HepG2 (cell line): ENCODE data around the gene TIMELESS. TPM values are rescaled to one million over a fixed set of nuclear protein-coding genes. Genes with fewer than 3 reads are reported as not detected.
A peak's percentile ranks its signal among the peaks of the same experiment; 100 is the strongest.

ENCODE experiments used
- GABPB1 ChIP-seq: IDR thresholded peaks from 2 replicates; pipeline ENCODE4 v1.6.1; 2016; ENCODE audit warnings: mild to moderate bottlenecking, missing genetic modification reagents, moderate library complexity, missing compliant biosample characterization
- GATAD2A ChIP-seq: IDR thresholded peaks from 2 replicates; pipeline ENCODE4 v1.6.1; 2016
- HNF4A ChIP-seq: sonication (generic); formaldehyde crosslinking; IDR thresholded peaks from 2 replicates; pipeline ENCODE4 v1.4.0; 2020; ENCODE audit warnings: missing genetic modification reagents
- NFE2L2 ChIP-seq: fragments of 150-350 bp; IDR thresholded peaks from 2 replicates; pipeline ENCODE4 v1.6.1; 2014; ENCODE audit warnings: low read length
- RNF219 ChIP-seq: sonication (generic); formaldehyde crosslinking; IDR thresholded peaks from 2 replicates; pipeline ENCODE4 v1.5.0; 2020; ENCODE audit warnings: mild to moderate bottlenecking, missing genetic modification reagents
- SMAD9 ChIP-seq: sonication (generic); formaldehyde crosslinking; IDR thresholded peaks from 2 replicates; pipeline ENCODE4 v1.5.1; 2020; ENCODE audit warnings: mild to moderate bottlenecking, missing genetic modification reagents
- ZNF543 ChIP-seq: sonication (generic); formaldehyde crosslinking; IDR thresholded peaks from 2 replicates; pipeline ENCODE4 v1.4.0; 2020; ENCODE audit warnings: mild to moderate bottlenecking, missing genetic modification reagents
- ZNF816 ChIP-seq: sonication (generic); formaldehyde crosslinking; IDR thresholded peaks from 2 replicates; pipeline ENCODE4 v1.8.0; 2022; ENCODE audit warnings: missing genetic modification reagents, mild to moderate bottlenecking, borderline replicate concordance
- ZSCAN31 ChIP-seq: sonication (generic); formaldehyde crosslinking; IDR thresholded peaks from 2 replicates; pipeline ENCODE4 v1.5.0; 2020; ENCODE audit warnings: low read depth, mild to moderate bottlenecking, missing genetic modification reagents
- polyA plus RNA-seq, 8 experiments: library from polyadenylated mRNA; depleted of rRNA in 3 of 8; stranded (reverse) in 7 of 8; unstranded in 1 of 8; fragments of >200 nt; fragmentation: Illumina TruSeq in 4 of 8; extraction: Trizol in 4 of 8; gene quantifications; 2 replicates each; pipeline versions ENCODE4 v1.2.1 to v1.2.3, GENCODE V29; 2011 to 2016; ENCODE audit warnings: low read depth in 4 of 8, missing spikeins in 1 of 8, mixed read lengths in 1 of 8; ENCODE audit not compliant: insufficient read depth in 1 of 8
- total RNA-seq, 5 experiments: library from RNA; depleted of rRNA; stranded (reverse); fragments of >200 nt; fragmentation: Illumina TruSeq; extraction: Trizol; gene quantifications; 2 replicates each; pipeline ENCODE4 v1.2.3, GENCODE V29; 2016; ENCODE audit warnings: low read depth in 1 of 5
- TF ChIP-seq, protein P1 (sequence below): sonication (generic); formaldehyde crosslinking; IDR thresholded peaks from 2 replicates; pipeline ENCODE4 v1.5.1; 2020; ENCODE audit warnings: missing genetic modification reagents, mild to moderate bottlenecking, borderline replicate concordance
- TF ChIP-seq, protein P2 (sequence below): IDR thresholded peaks from 2 replicates; pipeline ENCODE4 v1.4.0; 2020; ENCODE audit warnings: mild to moderate bottlenecking, missing genetic modification reagents
- TF ChIP-seq, protein P3 (sequence below): sonication (generic); formaldehyde crosslinking; IDR thresholded peaks from 2 replicates; pipeline ENCODE4 v1.4.0; 2020; ENCODE audit warnings: mild to moderate bottlenecking, missing genetic modification reagents
- TF ChIP-seq, protein P4 (sequence below): sonication (generic); formaldehyde crosslinking; IDR thresholded peaks from 2 replicates; pipeline ENCODE4 v1.4.0; 2020; ENCODE audit warnings: mild to moderate bottlenecking, missing genetic modification reagents, borderline replicate concordance

Gene TIMELESS
- total and polyA plus RNA-seq, 2 of the 13 experiments (the other 11 are each of a cell fraction or from before 2014, with no cell fraction given) = 4.0 to 20.3 TPM

- TF ChIP-seq, protein P1, sequence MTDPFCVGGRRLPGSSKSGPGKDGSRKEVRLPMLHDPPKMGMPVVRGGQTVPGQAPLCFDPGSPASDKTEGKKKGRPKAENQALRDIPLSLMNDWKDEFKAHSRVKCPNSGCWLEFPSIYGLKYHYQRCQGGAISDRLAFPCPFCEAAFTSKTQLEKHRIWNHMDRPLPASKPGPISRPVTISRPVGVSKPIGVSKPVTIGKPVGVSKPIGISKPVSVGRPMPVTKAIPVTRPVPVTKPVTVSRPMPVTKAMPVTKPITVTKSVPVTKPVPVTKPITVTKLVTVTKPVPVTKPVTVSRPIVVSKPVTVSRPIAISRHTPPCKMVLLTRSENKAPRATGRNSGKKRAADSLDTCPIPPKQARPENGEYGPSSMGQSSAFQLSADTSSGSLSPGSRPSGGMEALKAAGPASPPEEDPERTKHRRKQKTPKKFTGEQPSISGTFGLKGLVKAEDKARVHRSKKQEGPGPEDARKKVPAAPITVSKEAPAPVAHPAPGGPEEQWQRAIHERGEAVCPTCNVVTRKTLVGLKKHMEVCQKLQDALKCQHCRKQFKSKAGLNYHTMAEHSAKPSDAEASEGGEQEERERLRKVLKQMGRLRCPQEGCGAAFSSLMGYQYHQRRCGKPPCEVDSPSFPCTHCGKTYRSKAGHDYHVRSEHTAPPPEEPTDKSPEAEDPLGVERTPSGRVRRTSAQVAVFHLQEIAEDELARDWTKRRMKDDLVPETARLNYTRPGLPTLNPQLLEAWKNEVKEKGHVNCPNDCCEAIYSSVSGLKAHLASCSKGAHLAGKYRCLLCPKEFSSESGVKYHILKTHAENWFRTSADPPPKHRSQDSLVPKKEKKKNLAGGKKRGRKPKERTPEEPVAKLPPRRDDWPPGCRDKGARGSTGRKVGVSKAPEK = no peak
- TF ChIP-seq GATAD2A (CRISPR knock-in tag) = peak; percentile 59
- TF ChIP-seq, protein P2, sequence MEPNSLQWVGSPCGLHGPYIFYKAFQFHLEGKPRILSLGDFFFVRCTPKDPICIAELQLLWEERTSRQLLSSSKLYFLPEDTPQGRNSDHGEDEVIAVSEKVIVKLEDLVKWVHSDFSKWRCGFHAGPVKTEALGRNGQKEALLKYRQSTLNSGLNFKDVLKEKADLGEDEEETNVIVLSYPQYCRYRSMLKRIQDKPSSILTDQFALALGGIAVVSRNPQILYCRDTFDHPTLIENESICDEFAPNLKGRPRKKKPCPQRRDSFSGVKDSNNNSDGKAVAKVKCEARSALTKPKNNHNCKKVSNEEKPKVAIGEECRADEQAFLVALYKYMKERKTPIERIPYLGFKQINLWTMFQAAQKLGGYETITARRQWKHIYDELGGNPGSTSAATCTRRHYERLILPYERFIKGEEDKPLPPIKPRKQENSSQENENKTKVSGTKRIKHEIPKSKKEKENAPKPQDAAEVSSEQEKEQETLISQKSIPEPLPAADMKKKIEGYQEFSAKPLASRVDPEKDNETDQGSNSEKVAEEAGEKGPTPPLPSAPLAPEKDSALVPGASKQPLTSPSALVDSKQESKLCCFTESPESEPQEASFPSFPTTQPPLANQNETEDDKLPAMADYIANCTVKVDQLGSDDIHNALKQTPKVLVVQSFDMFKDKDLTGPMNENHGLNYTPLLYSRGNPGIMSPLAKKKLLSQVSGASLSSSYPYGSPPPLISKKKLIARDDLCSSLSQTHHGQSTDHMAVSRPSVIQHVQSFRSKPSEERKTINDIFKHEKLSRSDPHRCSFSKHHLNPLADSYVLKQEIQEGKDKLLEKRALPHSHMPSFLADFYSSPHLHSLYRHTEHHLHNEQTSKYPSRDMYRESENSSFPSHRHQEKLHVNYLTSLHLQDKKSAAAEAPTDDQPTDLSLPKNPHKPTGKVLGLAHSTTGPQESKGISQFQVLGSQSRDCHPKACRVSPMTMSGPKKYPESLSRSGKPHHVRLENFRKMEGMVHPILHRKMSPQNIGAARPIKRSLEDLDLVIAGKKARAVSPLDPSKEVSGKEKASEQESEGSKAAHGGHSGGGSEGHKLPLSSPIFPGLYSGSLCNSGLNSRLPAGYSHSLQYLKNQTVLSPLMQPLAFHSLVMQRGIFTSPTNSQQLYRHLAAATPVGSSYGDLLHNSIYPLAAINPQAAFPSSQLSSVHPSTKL = peak; percentile 67
- no peak for TF ChIP-seq NFE2L2
- no peak for TF ChIP-seq SMAD9 (CRISPR knock-in tag)
- TF ChIP-seq ZNF543 (CRISPR knock-in tag) = no peak
- no peak for TF ChIP-seq RNF219 (CRISPR knock-in tag)
- no peak for TF ChIP-seq ZSCAN31 (CRISPR knock-in tag)
- TF ChIP-seq, protein P3, sequence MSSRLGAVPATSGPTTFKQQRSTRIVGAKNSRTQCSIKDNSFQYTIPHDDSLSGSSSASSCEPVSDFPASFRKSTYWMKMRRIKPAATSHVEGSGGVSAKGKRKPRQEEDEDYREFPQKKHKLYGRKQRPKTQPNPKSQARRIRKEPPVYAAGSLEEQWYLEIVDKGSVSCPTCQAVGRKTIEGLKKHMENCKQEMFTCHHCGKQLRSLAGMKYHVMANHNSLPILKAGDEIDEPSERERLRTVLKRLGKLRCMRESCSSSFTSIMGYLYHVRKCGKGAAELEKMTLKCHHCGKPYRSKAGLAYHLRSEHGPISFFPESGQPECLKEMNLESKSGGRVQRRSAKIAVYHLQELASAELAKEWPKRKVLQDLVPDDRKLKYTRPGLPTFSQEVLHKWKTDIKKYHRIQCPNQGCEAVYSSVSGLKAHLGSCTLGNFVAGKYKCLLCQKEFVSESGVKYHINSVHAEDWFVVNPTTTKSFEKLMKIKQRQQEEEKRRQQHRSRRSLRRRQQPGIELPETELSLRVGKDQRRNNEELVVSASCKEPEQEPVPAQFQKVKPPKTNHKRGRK (CRISPR knock-in tag) = no peak
- no peak for TF ChIP-seq ZNF816 (CRISPR knock-in tag)
- no peak for TF ChIP-seq GABPB1 (CRISPR knock-in tag)
- TF ChIP-seq, protein P4, sequence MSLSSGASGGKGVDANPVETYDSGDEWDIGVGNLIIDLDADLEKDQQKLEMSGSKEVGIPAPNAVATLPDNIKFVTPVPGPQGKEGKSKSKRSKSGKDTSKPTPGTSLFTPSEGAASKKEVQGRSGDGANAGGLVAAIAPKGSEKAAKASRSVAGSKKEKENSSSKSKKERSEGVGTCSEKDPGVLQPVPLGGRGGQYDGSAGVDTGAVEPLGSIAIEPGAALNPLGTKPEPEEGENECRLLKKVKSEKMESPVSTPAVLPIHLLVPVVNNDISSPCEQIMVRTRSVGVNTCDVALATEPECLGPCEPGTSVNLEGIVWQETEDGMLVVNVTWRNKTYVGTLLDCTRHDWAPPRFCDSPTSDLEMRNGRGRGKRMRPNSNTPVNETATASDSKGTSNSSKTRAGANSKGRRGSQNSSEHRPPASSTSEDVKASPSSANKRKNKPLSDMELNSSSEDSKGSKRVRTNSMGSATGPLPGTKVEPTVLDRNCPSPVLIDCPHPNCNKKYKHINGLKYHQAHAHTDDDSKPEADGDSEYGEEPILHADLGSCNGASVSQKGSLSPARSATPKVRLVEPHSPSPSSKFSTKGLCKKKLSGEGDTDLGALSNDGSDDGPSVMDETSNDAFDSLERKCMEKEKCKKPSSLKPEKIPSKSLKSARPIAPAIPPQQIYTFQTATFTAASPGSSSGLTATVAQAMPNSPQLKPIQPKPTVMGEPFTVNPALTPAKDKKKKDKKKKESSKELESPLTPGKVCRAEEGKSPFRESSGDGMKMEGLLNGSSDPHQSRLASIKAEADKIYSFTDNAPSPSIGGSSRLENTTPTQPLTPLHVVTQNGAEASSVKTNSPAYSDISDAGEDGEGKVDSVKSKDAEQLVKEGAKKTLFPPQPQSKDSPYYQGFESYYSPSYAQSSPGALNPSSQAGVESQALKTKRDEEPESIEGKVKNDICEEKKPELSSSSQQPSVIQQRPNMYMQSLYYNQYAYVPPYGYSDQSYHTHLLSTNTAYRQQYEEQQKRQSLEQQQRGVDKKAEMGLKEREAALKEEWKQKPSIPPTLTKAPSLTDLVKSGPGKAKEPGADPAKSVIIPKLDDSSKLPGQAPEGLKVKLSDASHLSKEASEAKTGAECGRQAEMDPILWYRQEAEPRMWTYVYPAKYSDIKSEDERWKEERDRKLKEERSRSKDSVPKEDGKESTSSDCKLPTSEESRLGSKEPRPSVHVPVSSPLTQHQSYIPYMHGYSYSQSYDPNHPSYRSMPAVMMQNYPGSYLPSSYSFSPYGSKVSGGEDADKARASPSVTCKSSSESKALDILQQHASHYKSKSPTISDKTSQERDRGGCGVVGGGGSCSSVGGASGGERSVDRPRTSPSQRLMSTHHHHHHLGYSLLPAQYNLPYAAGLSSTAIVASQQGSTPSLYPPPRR (CRISPR knock-in tag) = no peak
- TF ChIP-seq HNF4A (CRISPR knock-in tag) = peak; percentile 71
These were observed 40.3 kb downstream of the TIMELESS start (continued) for GRCh38 chr12:56408799-56409417.
